ENCODE measurements around the gene MVB12B. TPM values are rescaled to one million over a fixed set of nuclear protein-coding genes. Genes with fewer than 3 reads are reported as not detected.

Gene MVB12B
- total RNA-seq, 1 experiment from 2014 or later = 3.2 TPM

DNA sequence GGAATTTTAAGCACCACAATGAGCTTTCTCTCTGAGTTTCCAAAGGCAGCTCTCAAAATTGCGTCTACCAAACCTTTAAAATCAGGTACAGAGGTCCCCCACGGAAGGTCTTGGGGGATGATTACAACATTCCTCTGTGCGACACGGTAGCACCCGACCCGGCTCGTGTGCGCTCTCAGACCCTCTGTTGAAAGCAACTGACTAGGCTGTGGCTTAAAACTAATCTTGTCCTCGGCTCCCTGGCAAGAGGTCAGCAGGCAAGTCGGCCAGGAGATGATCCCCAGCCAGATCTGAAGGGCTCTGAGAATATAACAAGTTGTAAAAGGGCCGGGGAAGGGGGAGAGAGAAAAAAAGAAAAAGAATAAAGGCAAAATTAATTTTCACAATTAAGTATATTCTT lies 194.5 kb downstream of the MVB12B start:
- no peaks in the 10 kb centered on the region for H3K36me3 ChIP-seq
- H3K27me3 ChIP-seq = no peaks in the 10 kb centered on the region
- DNase-seq = no peak
- H3K9me3 ChIP-seq = no peaks in the 10 kb centered on the region
- H3K4me3 ChIP-seq = no peak overlapping the region

GRCh38 chr9:126521551-126521950 lies 194.9 kb downstream of the MVB12B start:
- DNase-seq = no peak
- Histone ChIP-seq H3K9me3 (no peaks in the 10 kb centered on the region), H3K36me3 (no peaks in the 10 kb centered on the region), H3K4me3 (no peak overlapping the region), H3K27me3 (no peaks in the 10 kb centered on the region)

- H3K27me3 ChIP-seq = no peaks in the 10 kb centered on the region
- no peak for DNase-seq
- H3K9me3 ChIP-seq = no peaks in the 10 kb centered on the region
These were observed 195.5 kb downstream of the MVB12B start for GRCh38 chr9:126521976-126522590.

DNA sequence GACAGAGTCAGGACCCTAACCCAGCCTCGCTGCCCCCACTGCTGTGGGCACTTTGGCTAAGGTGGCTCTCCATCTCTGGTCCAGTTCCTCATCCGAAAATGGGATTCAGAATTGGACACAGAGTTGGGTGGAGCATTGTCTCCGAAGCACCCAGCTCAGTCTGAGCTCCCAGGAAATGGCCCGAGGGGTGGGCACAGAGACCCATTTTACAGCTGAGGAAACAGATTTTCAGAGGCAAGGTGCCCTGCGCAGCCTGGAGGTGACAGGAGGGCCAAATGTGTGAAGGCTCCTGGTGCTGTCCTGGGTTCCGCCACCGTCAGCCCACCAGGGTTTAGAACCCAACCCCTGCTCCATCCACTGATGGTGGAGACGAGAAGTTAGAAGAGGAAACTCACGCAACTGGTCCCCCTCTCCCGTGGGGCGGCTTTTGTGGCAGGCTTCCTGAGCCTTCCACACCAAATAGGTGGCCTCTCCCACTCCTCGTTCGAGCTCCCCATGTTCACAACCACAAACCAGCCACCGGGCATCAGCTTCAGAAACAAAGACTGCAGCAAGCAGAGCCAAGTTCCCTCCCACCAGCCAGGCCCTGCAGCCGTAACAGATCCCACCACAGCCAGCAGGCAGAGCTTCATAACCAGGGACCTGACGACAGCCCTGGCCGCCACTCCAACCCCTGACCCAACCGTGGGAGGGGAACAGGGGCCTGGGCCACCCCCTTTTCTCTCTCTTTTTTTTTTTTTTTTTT lies 196.2 kb downstream of the MVB12B start:
- Histone ChIP-seq H3K9me3 (no peaks in the 10 kb centered on the region), H3K4me3 (no peak overlapping the region), H3K27me3 (no peaks in the 10 kb centered on the region), H3K36me3 (no peaks in the 10 kb centered on the region)
- no peak for DNase-seq

More at GRCh38 chr9:126521976-126522590, 195.5 kb downstream of the MVB12B start:
- no peak overlapping the region for H3K4me3 ChIP-seq
- H3K36me3 ChIP-seq = no peaks in the 10 kb centered on the region

GRCh38 chr9:126523611-126524111 lies 197.0 kb downstream of the MVB12B start:
- no peaks in the 10 kb centered on the region for H3K27me3 ChIP-seq
- no peaks in the 10 kb centered on the region for H3K9me3 ChIP-seq
- H3K36me3 ChIP-seq = no peaks in the 10 kb centered on the region
- no peak for DNase-seq
- no peak overlapping the region for H3K4me3 ChIP-seq

GRCh38 chr9:126524353-126525077 lies 197.9 kb downstream of the MVB12B start:
- Histone ChIP-seq H3K4me3 (no peak overlapping the region), H3K9me3 (no peaks in the 10 kb centered on the region), H3K36me3 (no peaks in the 10 kb centered on the region), H3K27me3 (no peaks in the 10 kb centered on the region)
- DNase-seq = no peak

GRCh38 chr9:126526218-126527108 lies 199.8 kb downstream of the MVB12B start:
- no peaks in the 10 kb centered on the region for H3K9me3 ChIP-seq
- H3K27me3 ChIP-seq = no peaks in the 10 kb centered on the region
- no peaks in the 10 kb centered on the region for H3K36me3 ChIP-seq
- no peak for DNase-seq
- H3K4me3 ChIP-seq = no peak overlapping the region

GRCh38 chr9:126527109-126527825 lies 200.6 kb downstream of the MVB12B start:
- Histone ChIP-seq H3K4me3 (no peak overlapping the region), H3K9me3 (no peaks in the 10 kb centered on the region), H3K27me3 (no peaks in the 10 kb centered on the region), H3K36me3 (no peaks in the 10 kb centered on the region)
- DNase-seq = no peak

GRCh38 chr9:126528111-126528510 lies 201.5 kb downstream of the MVB12B start:
- Histone ChIP-seq H3K36me3 (no peaks in the 10 kb centered on the region), H3K4me3 (no peak overlapping the region), H3K9me3 (no peaks in the 10 kb centered on the region), H3K27me3 (no peaks in the 10 kb centered on the region)
- no peak for DNase-seq

- Histone ChIP-seq H3K27me3 (no peaks in the 10 kb centered on the region), H3K36me3 (no peaks in the 10 kb centered on the region), H3K4me3 (no peak overlapping the region), H3K9me3 (no peaks in the 10 kb centered on the region)
- no peak for DNase-seq
These were observed 202.3 kb downstream of the MVB12B start for GRCh38 chr9:126528915-126529314.

DNA sequence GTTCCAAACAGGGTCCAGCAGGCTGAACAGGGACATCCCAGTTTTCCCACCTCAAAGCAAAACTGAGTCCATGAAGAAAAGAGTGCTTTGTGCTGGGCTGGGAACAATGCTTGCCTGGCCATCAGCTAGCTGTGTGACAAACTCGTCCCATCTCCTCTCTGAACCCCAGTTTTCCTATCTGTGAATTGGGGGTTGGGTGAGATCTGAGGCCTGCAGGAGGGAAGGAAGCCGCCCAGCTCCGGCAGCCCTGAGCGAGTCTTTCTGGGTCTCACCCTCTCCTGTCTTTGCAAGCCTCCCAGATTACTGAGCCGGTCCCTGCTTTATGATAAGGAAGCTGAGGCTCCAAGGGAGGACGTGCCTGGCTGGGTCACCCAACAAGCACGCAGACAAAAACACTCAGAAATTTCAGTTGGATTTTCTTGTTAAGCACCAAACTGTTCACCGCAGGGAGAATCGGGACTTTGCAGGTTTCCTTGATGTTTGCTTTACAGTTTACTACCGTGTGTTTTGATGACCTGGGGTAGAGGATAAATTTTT lies 204.5 kb downstream of the MVB12B start:
- Histone ChIP-seq H3K4me3 (no peak overlapping the region), H3K36me3 (no peaks in the 10 kb centered on the region), H3K27me3 (no peaks in the 10 kb centered on the region), H3K9me3 (no peaks in the 10 kb centered on the region)
- DNase-seq = no peak

- Histone ChIP-seq H3K36me3 (no peaks in the 10 kb centered on the region), H3K4me3 (no peak overlapping the region), H3K27me3 (no peaks in the 10 kb centered on the region), H3K9me3 (no peaks in the 10 kb centered on the region)
- DNase-seq = no peak
These were observed 205.0 kb downstream of the MVB12B start for GRCh38 chr9:126531591-126531990.

DNA sequence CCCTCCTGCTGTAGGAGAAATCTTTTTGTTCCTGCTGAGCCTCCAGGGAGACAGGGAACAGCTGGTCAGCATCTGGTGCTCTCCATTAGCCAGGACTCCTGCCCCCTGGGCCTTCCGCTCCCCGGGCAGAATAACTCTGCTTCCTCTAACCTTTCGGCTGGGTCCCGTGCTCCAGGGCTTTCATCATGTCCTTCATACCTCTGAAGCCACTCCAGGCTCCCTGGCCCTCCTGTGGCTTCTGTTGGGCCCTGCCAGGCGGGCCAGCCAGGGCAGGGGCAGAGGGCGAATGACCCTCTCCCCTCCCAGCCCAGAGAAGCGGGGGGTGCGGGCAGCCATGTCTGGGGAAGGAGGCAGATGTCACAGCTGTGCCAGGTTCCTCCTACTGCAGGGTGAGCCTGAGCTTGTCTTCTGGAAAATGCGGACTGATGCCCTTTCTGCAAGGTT lies 205.4 kb downstream of the MVB12B start:
- DNase-seq = peak; percentile 61
- Histone ChIP-seq H3K4me3 (no peak overlapping the region), H3K36me3 (no peaks in the 10 kb centered on the region), H3K9me3 (no peaks in the 10 kb centered on the region), H3K27me3 (no peaks in the 10 kb centered on the region)

DNA sequence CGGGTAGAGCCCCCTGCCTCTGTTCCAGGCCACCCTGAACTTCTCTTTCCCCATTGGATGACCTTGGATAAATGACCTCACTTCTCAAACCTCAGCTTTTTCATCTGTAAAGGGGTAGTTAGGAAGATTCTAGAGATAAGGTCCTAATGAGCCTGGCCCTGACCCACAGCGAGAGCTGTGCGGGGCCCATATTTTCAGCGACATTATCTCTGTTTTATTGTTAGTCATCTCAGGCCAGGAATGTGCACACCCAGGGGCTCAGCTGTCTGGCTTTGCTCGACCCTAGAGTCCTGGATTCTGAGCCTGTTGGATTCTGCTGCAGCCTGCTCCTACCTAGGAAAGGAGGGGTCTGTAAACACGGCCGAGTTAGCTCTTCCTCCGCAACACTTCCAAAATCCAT lies 205.9 kb downstream of the MVB12B start:
- Histone ChIP-seq H3K9me3 (no peaks in the 10 kb centered on the region), H3K36me3 (no peaks in the 10 kb centered on the region), H3K27me3 (no peaks in the 10 kb centered on the region), H3K4me3 (no peak overlapping the region)
- DNase-seq = no peak

- no peak for DNase-seq
- no peaks in the 10 kb centered on the region for H3K36me3 ChIP-seq
- no peaks in the 10 kb centered on the region for H3K27me3 ChIP-seq
- no peak overlapping the region for H3K4me3 ChIP-seq
- no peaks in the 10 kb centered on the region for H3K9me3 ChIP-seq
These were observed 206.6 kb downstream of the MVB12B start for GRCh38 chr9:126532951-126533925.

Data from MG63 (cell line).